Loucy (cell line): Measurements from ENCODE around the gene HS3ST5.

Experiments
- H2AFZ ChIP-seq: fragments of 200-600 bp; sonication (generic); 2 replicates; pipeline ENCODE4 v1.6.0; 2016; ENCODE audit warnings: antibody characterized with exemption, mild to moderate bottlenecking, low read length, moderate library complexity
- H3F3A ChIP-seq: fragments of 200-600 bp; 2 replicates; pipeline ENCODE4 v1.6.0; 2016; ENCODE audit warnings: antibody characterized with exemption, low read depth, mild to moderate bottlenecking
- H3K27me3 ChIP-seq: fragments of 200-600 bp; sonication (generic); 2 replicates; pipeline ENCODE4 v1.6.1; 2014; ENCODE audit warnings: low read length, mild to moderate bottlenecking; ENCODE audit not compliant: insufficient read depth, poor library complexity, severe bottlenecking
- H3K36me3 ChIP-seq: fragments of 200-600 bp; sonication (generic); 2 replicates; pipeline ENCODE4 v1.6.1; 2016; ENCODE audit warnings: low read length; ENCODE audit not compliant: insufficient read depth
- H3K4me1 ChIP-seq: fragments of 200-600 bp; sonication (generic); 2 replicates; pipeline ENCODE4 v1.5.1; 2014; ENCODE audit warnings: low read length, mild to moderate bottlenecking; ENCODE audit not compliant: insufficient read depth, poor library complexity, severe bottlenecking
- H3K4me2 ChIP-seq: fragments of 200-600 bp; sonication (generic); 2 replicates; pipeline ENCODE4 v1.6.0; 2014; ENCODE audit warnings: antibody characterized with exemption, low read length, low read depth, mild to moderate bottlenecking; ENCODE audit not compliant: poor library complexity, severe bottlenecking
- H3K4me3 ChIP-seq: fragments of 200-600 bp; sonication (generic); 2 replicates; pipeline ENCODE4 v1.5.1; 2014; ENCODE audit warnings: low read length, mild to moderate bottlenecking, mixed read lengths; ENCODE audit not compliant: poor library complexity, severe bottlenecking
- H3K79me2 ChIP-seq: fragments of 200-600 bp; sonication (generic); 2 replicates; pipeline ENCODE4 v1.6.1; 2014; ENCODE audit warnings: low read length; ENCODE audit not compliant: insufficient read depth
- H3K9ac ChIP-seq: fragments of 200-600 bp; sonication (generic); 2 replicates; pipeline ENCODE4 v1.6.0; 2014; ENCODE audit warnings: mild to moderate bottlenecking, low read depth, low read length, moderate library complexity; ENCODE audit not compliant: poor library complexity, severe bottlenecking
- H3K9me2 ChIP-seq: fragments of 200-600 bp; sonication (generic); replicated peaks from 2 replicates; pipeline ENCODE4 v1.6.1; 2016; ENCODE audit warnings: low read depth, low read length, mixed read lengths
- H3K9me3 ChIP-seq: fragments of 200-600 bp; sonication (generic); 2 replicates; pipeline ENCODE4 v1.6.1; 2014; ENCODE audit warnings: mild to moderate bottlenecking, antibody characterized with exemption, low read length, low read depth; ENCODE audit not compliant: insufficient read depth
- H4K20me1 ChIP-seq: fragments of 200-600 bp; sonication (generic); 2 replicates; pipeline ENCODE4 v1.6.0; 2014; ENCODE audit warnings: antibody characterized with exemption, low read length, mild to moderate bottlenecking; ENCODE audit not compliant: insufficient read depth, poor library complexity, severe bottlenecking
- EZH2phosphoT487 ChIP-seq: fragments of 200-600 bp; IDR thresholded peaks from 2 replicates; pipeline ENCODE4 v1.6.1; 2018; ENCODE audit warnings: antibody characterized with exemption, mild to moderate bottlenecking, moderate library complexity, borderline replicate concordance
- TF ChIP-seq, protein P1 (sequence below): fragments of 200-600 bp; sonication (generic); conservative IDR thresholded peaks from 2 replicates; pipeline ENCODE4 v1.5.1; 2014; ENCODE audit warnings: mild to moderate bottlenecking, antibody characterized with exemption, low read length

HS3ST5 gene

DNA sequence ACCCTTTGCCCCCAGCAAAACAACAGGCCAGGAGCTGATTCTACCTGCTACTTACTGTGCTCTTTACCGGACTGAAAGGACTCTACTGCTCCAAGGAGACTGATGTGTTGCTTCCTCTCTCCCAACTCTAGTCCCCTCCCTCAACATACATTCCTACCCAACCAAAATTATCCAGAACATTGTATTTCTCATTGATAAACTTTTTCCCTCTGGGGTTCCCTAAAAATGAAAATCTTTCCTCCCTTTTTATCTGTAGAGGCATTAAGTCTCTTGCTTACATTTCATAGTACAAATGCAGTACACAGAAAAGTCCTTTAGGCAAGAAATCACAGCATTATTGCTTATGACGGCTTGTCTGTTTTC is 940 bp upstream of the HS3ST5 start:
- H3K79me2 ChIP-seq, result no peaks in the 10 kb centered on the region
- no peak overlapping the region for H3K4me2 ChIP-seq
- H3K9me2 ChIP-seq, result no peaks in the 10 kb centered on the region
- no peaks in the 10 kb centered on the region for H4K20me1 ChIP-seq
- no peaks in the 10 kb centered on the region for H3K27me3 ChIP-seq
- no peak overlapping the region for H3K9ac ChIP-seq
- H3K4me1 ChIP-seq, result no peaks in the 10 kb centered on the region
- no peak overlapping the region for H3K4me3 ChIP-seq
- H3K9me3 ChIP-seq, result no peaks in the 10 kb centered on the region
- H3K36me3 ChIP-seq, result no peaks in the 10 kb centered on the region
- H2AFZ ChIP-seq, result no peak overlapping the region
- TF ChIP-seq, protein P1, sequence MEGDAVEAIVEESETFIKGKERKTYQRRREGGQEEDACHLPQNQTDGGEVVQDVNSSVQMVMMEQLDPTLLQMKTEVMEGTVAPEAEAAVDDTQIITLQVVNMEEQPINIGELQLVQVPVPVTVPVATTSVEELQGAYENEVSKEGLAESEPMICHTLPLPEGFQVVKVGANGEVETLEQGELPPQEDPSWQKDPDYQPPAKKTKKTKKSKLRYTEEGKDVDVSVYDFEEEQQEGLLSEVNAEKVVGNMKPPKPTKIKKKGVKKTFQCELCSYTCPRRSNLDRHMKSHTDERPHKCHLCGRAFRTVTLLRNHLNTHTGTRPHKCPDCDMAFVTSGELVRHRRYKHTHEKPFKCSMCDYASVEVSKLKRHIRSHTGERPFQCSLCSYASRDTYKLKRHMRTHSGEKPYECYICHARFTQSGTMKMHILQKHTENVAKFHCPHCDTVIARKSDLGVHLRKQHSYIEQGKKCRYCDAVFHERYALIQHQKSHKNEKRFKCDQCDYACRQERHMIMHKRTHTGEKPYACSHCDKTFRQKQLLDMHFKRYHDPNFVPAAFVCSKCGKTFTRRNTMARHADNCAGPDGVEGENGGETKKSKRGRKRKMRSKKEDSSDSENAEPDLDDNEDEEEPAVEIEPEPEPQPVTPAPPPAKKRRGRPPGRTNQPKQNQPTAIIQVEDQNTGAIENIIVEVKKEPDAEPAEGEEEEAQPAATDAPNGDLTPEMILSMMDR, result no peak
- TF ChIP-seq EZH2phosphoT487, result no peak
- H3F3A ChIP-seq, result no peaks in the 10 kb centered on the region

DNA sequence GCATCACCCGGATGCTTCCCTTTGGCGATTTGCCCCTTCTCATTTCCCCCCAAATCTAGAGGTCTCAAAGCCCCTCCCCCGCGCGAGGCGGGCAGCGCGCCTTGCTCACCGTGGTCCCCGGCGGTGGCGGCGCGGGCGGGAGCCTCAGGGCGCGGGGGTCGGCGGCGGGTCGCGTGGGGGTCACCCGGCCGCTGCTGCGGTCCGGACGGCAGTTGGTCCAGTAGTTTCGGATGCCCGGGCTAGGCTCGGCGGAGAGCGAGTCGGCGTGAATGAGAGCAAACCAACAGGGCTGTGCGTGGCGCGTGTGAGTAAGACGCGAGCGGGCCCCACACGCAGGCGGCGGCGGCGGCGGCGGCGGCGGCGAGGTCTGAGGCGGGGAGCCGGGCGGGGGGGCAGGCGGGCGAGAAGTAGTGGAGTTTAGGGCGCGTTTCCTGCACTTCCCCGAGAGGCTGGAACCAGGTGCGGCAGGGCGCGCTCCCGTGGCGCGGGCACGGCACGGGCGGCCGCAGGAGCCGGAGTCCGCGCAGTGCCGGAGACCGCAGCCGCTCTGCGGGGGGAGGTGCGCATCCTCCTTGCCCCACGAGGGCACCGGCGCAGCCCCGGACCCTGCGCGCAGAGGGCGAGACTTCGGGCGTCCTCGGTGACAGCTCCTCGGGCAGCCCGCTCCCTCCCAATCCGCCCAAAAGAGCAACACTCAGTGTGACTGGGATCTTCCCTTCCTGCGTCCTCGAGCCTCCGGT is 567 bp downstream of the HS3ST5 start:
- no peaks in the 10 kb centered on the region for H3K36me3 ChIP-seq
- H2AFZ ChIP-seq, result no peak overlapping the region
- H4K20me1 ChIP-seq, result no peaks in the 10 kb centered on the region
- H3K4me1 ChIP-seq, result no peaks in the 10 kb centered on the region
- no peaks in the 10 kb centered on the region for H3K79me2 ChIP-seq
- TF ChIP-seq, protein P1, result no peak
- no peak for TF ChIP-seq EZH2phosphoT487
- H3F3A ChIP-seq, result no peaks in the 10 kb centered on the region
- no peak overlapping the region for H3K4me2 ChIP-seq
- no peaks in the 10 kb centered on the region for H3K9me3 ChIP-seq
- H3K9me2 ChIP-seq, result no peaks in the 10 kb centered on the region
- H3K27me3 ChIP-seq, result no peaks in the 10 kb centered on the region
- H3K9ac ChIP-seq, result no peak overlapping the region
- H3K4me3 ChIP-seq, result no peak overlapping the region

DNA sequence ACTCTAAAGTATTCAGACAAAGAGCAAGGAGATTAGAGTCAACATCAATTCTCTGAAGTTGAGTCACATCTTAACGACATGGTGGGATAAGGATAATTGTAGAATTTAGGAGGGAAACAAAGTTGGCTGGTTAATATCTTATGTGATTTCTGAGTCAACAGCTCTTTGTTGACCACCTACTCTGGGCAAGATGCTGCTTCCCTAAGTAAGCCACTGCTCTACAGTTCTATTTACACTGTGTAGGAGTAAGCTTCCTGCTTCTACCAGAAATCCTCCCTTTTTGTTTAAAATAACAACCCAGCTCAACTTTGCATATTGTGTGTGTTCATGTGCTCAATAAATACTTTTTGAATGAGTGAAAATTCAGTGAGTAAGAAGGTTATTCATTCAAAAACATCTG is 3.1 kb downstream of the HS3ST5 start:
- Histone ChIP-seq H3F3A (no peaks in the 10 kb centered on the region), H3K9ac (no peak overlapping the region)

More for the DNA sequence above, 3.1 kb downstream of the HS3ST5 start:
- Histone ChIP-seq H3K4me3 (no peak overlapping the region), H4K20me1 (no peaks in the 10 kb centered on the region), H3K4me1 (no peaks in the 10 kb centered on the region), H3K9me2 (no peaks in the 10 kb centered on the region), H2AFZ (no peak overlapping the region), H3K36me3 (no peaks in the 10 kb centered on the region), H3K9me3 (no peaks in the 10 kb centered on the region), H3K27me3 (no peaks in the 10 kb centered on the region), H3K79me2 (no peaks in the 10 kb centered on the region), H3K4me2 (no peak overlapping the region)
- TF ChIP-seq EZH2phosphoT487, result no peak
- TF ChIP-seq, protein P1, result no peak
